ENCODE results near the gene PTPRC. TPM values are rescaled to one million over a fixed set of nuclear protein-coding genes. Genes with fewer than 3 reads are reported as not detected.

PTPRC gene
- polyA plus RNA-seq, 2 of the 4 experiments (the other 2 are of a cell fraction), result not detected

- H3K4me3 ChIP-seq, result no peak overlapping the region
- TF ChIP-seq SREBF2 (IDR thresholded peaks at IDR 0.05) (no peak), EHF (CRISPR knock-in tag; IDR thresholded peaks at IDR 0.05) (no peak), KDM5A (IDR thresholded peaks at IDR 0.05) (no peak), TFCP2L1 (CRISPR knock-in tag; IDR thresholded peaks at IDR 0.05) (no peak), FOSL2 (IDR thresholded peaks at IDR 0.05) (no peak), FOSL2 (CRISPR knock-in tag; IDR thresholded peaks at IDR 0.05) (no peak), CBX2 (IDR thresholded peaks at IDR 0.05; ENCODE audit: borderline replicate concordance, low read depth) (no peak), CBX8 (IDR thresholded peaks at IDR 0.05) (no peak), ATOH8 (CRISPR knock-in tag; IDR thresholded peaks at IDR 0.05; ENCODE audit: low read depth) (no peak)
- no peaks in the 10 kb centered on the region for H3K4me1 ChIP-seq
- H3K27ac ChIP-seq, result no peak overlapping the region
- no peaks in the 10 kb centered on the region for H3K9me3 ChIP-seq
- POLR2A ChIA-PET, result no interaction called here
- ATAC-seq, result no peak
- CTCF ChIA-PET, result no interaction called here
- no peak for FAIRE-seq
- no peak overlapping the region for H3K4me2 ChIP-seq
- no peak for DNase-seq (ENCODE audit: low read depth in 1 of 2, low spot score in 1 of 2)
- 9% methylated on average over 1 of the region's 1 CpG for WGBS (ENCODE audit: missing lambda C conversion rate)
These were observed 5.0 kb downstream of the PTPRC start for GRCh38 chr1:198643808-198644207.

- no peak for ATAC-seq
These were observed 8.2 kb downstream of the PTPRC start for GRCh38 chr1:198647055-198647454.

More at GRCh38 chr1:198647055-198647454, 8.2 kb downstream of the PTPRC start:
- Histone ChIP-seq H3K4me3 (no peak overlapping the region), H3K27ac (no peak overlapping the region), H3K4me1 (no peaks in the 10 kb centered on the region), H3K9me3 (no peaks in the 10 kb centered on the region), H3K4me2 (no peak overlapping the region)
- ChIA-PET POLR2A (no interaction called here), CTCF (no interaction called here)
- WGBS (ENCODE audit: missing lambda C conversion rate), result 0% methylated on average over 1 of the region's 1 CpG
- FAIRE-seq (no peak), DNase-seq (ENCODE audit: low read depth in 1 of 2, low spot score in 1 of 2) (no peak)
- TF ChIP-seq HOXA7 (CRISPR knock-in tag; IDR thresholded peaks at IDR 0.05), result no peak
- TF ChIP-seq SMC3 (IDR thresholded peaks at IDR 0.05), result no peak
- no peak for TF ChIP-seq EHF (CRISPR knock-in tag; IDR thresholded peaks at IDR 0.05)
- no peak for TF ChIP-seq CHD2 (IDR thresholded peaks at IDR 0.05; ENCODE audit: low read length, partially characterized antibody)
- TF ChIP-seq GATA3 (IDR thresholded peaks at IDR 0.05; ENCODE audit: borderline replicate concordance), result no peak
- TF ChIP-seq TP53 (CRISPR knock-in tag; IDR thresholded peaks at IDR 0.05), result no peak
- no peak for TF ChIP-seq MAFK (IDR thresholded peaks at IDR 0.05; ENCODE audit: partially characterized antibody)
- TF ChIP-seq MAZ (IDR thresholded peaks at IDR 0.05; ENCODE audit: borderline replicate concordance, low read depth, low read length), result no peak
- TF ChIP-seq CHD4 (IDR thresholded peaks at IDR 0.05; ENCODE audit: borderline replicate concordance), result no peak
- TF ChIP-seq ELK1 (IDR thresholded peaks at IDR 0.05; ENCODE audit: low read depth, low read length), result no peak
- TF ChIP-seq MAX (IDR thresholded peaks at IDR 0.05), result no peak
- TF ChIP-seq RAD21 (conservative IDR thresholded peaks at IDR 0.05 in 1 of 2, IDR thresholded peaks at IDR 0.05 in 1 of 2), result no peak
- TF ChIP-seq HOXB5 (CRISPR knock-in tag; IDR thresholded peaks at IDR 0.05), result no peak
- no peak for TF ChIP-seq HDAC2 (IDR thresholded peaks at IDR 0.05)
- no peak for TF ChIP-seq PBX3 (IDR thresholded peaks at IDR 0.05)
- TF ChIP-seq CBX8 (IDR thresholded peaks at IDR 0.05), result no peak
- no peak for TF ChIP-seq ATOH8 (CRISPR knock-in tag; IDR thresholded peaks at IDR 0.05; ENCODE audit: low read depth)
- no peak for TF ChIP-seq TFCP2L1 (CRISPR knock-in tag; IDR thresholded peaks at IDR 0.05)
